ENCODE results near the gene COL15A1. TPM values are rescaled to one million over a fixed set of nuclear protein-coding genes. Genes with fewer than 3 reads are reported as not detected.

COL15A1 gene
- polyA plus RNA-seq, 1 donor (not counting 4 experiments of a cell fraction or from before 2014, with no cell fraction given): not detected

- peaks cover 7% of the 10 kb centered on the region for H3K4me1 ChIP-seq (ENCODE audit: control insufficient read depth, extremely low read depth, insufficient read depth, low read length)
- DNase-seq (ENCODE audit: low read depth, low spot score) (no peak), FAIRE-seq (no peak)
- no peaks in the 10 kb centered on the region for H3K79me2 ChIP-seq (ENCODE audit: control insufficient read depth, insufficient read depth, low read length)
- H3K27me3 ChIP-seq (ENCODE audit: control insufficient read depth, extremely low read depth, insufficient read depth, low read length): peaks cover 8% of the 10 kb centered on the region
- H3K4me3 ChIP-seq (ENCODE audit: control insufficient read depth in 2 of 3, extremely low read depth in 1 of 3, insufficient read depth in 2 of 3, low read depth in 1 of 3, low read length in 3 of 3): no peak overlapping the region
- dilution Hi-C loops (cut with MboI; ENCODE audit: extremely low pct_ligation_motif_present, low sequenced_read_pairs): no loop called here
- no peak overlapping the region for H3K4me2 ChIP-seq (ENCODE audit: control insufficient read depth, extremely low read depth, insufficient read depth, low read depth, low read length)
- H3K9me3 ChIP-seq (ENCODE audit: control insufficient read depth, low read depth, low read length): no peaks in the 10 kb centered on the region
- H3K27ac ChIP-seq (ENCODE audit: control insufficient read depth, insufficient read depth, low read length): no peak overlapping the region
- H3K36me3 ChIP-seq (ENCODE audit: control insufficient read depth in 2 of 2, extremely low read depth in 1 of 2, insufficient read depth in 2 of 2, low read length in 2 of 2): no peaks in the 10 kb centered on the region
- TF ChIP-seq, protein P1, sequence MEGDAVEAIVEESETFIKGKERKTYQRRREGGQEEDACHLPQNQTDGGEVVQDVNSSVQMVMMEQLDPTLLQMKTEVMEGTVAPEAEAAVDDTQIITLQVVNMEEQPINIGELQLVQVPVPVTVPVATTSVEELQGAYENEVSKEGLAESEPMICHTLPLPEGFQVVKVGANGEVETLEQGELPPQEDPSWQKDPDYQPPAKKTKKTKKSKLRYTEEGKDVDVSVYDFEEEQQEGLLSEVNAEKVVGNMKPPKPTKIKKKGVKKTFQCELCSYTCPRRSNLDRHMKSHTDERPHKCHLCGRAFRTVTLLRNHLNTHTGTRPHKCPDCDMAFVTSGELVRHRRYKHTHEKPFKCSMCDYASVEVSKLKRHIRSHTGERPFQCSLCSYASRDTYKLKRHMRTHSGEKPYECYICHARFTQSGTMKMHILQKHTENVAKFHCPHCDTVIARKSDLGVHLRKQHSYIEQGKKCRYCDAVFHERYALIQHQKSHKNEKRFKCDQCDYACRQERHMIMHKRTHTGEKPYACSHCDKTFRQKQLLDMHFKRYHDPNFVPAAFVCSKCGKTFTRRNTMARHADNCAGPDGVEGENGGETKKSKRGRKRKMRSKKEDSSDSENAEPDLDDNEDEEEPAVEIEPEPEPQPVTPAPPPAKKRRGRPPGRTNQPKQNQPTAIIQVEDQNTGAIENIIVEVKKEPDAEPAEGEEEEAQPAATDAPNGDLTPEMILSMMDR (optimal IDR thresholded peaks at IDR 0.05 in 1 of 3, IDR thresholded peaks at IDR 0.05 in 1 of 3, conservative IDR thresholded peaks at IDR 0.05 in 1 of 3; ENCODE audit: extremely low read depth in 1 of 3, insufficient read depth in 2 of 3, low read length in 3 of 3): no peak
- no peak for TF ChIP-seq EZH2 (IDR thresholded peaks at IDR 0.05; ENCODE audit: low read length)
- no peak overlapping the region for H2AFZ ChIP-seq (ENCODE audit: control insufficient read depth, low read length)
- no peak overlapping the region for H3K9ac ChIP-seq (ENCODE audit: control insufficient read depth, extremely low read depth, insufficient read depth, low read length)
- H4K20me1 ChIP-seq (ENCODE audit: control insufficient read depth, extremely low read depth, insufficient read depth, low read length): no peaks in the 10 kb centered on the region
- H3K9me1 ChIP-seq (ENCODE audit: control insufficient read depth, extremely low read depth, insufficient read depth, low read length): no peaks in the 10 kb centered on the region
Measured at GRCh38 chr9:99083051-99083450, 139.3 kb downstream of the COL15A1 start.

GRCh38 chr9:99085949-99086948, 142.5 kb downstream of the COL15A1 start:
- no peaks in the 10 kb centered on the region for H4K20me1 ChIP-seq (ENCODE audit: control insufficient read depth, extremely low read depth, insufficient read depth, low read length)
- no peak overlapping the region for H3K27ac ChIP-seq (ENCODE audit: control insufficient read depth, insufficient read depth, low read length)
- H3K27me3 ChIP-seq (ENCODE audit: control insufficient read depth, extremely low read depth, insufficient read depth, low read length): peaks cover 8% of the 10 kb centered on the region
- no peak for TF ChIP-seq EZH2 (IDR thresholded peaks at IDR 0.05; ENCODE audit: low read length)
- TF ChIP-seq, protein P1 (optimal IDR thresholded peaks at IDR 0.05 in 1 of 3, IDR thresholded peaks at IDR 0.05 in 1 of 3, conservative IDR thresholded peaks at IDR 0.05 in 1 of 3; ENCODE audit: extremely low read depth in 1 of 3, insufficient read depth in 2 of 3, low read length in 3 of 3): no peak
- peaks cover 7% of the 10 kb centered on the region for H3K4me1 ChIP-seq (ENCODE audit: control insufficient read depth, extremely low read depth, insufficient read depth, low read length)
- no peak overlapping the region for H3K4me3 ChIP-seq (ENCODE audit: control insufficient read depth in 2 of 3, extremely low read depth in 1 of 3, insufficient read depth in 2 of 3, low read depth in 1 of 3, low read length in 3 of 3)
- H3K79me2 ChIP-seq (ENCODE audit: control insufficient read depth, insufficient read depth, low read length): no peaks in the 10 kb centered on the region
- H3K9ac ChIP-seq (ENCODE audit: control insufficient read depth, extremely low read depth, insufficient read depth, low read length): no peak overlapping the region
- FAIRE-seq (peak; percentile 26), DNase-seq (ENCODE audit: low read depth, low spot score) (no peak)
- no peaks in the 10 kb centered on the region for H3K36me3 ChIP-seq (ENCODE audit: control insufficient read depth in 2 of 2, extremely low read depth in 1 of 2, insufficient read depth in 2 of 2, low read length in 2 of 2)
- H3K9me3 ChIP-seq (ENCODE audit: control insufficient read depth, low read depth, low read length): peaks cover 5% of the 10 kb centered on the region
- no peak overlapping the region for H3K4me2 ChIP-seq (ENCODE audit: control insufficient read depth, extremely low read depth, insufficient read depth, low read depth, low read length)
- no peaks in the 10 kb centered on the region for H3K9me1 ChIP-seq (ENCODE audit: control insufficient read depth, extremely low read depth, insufficient read depth, low read length)
- no peak overlapping the region for H2AFZ ChIP-seq (ENCODE audit: control insufficient read depth, low read length)
- dilution Hi-C loops (cut with MboI; ENCODE audit: extremely low pct_ligation_motif_present, low sequenced_read_pairs): no loop called here
